Colonic mucosa (tissue), 4 donors: Measurements from ENCODE around the gene PTPRT. TPM values are rescaled to one million over a fixed set of nuclear protein-coding genes. Genes with fewer than 3 reads are reported as not detected.

Experiments used
- DNase-seq: peaks from one replicate; pipeline ENCODE4 v3.0.0-alpha.2; 2020
- H3K27ac ChIP-seq: fragments of 200-600 bp; one replicate; pipeline ENCODE4 v1.8.0; 2021
- H3K27me3 ChIP-seq: fragments of 200-600 bp; one replicate; pipeline ENCODE4 v1.8.0; 2021
- H3K36me3 ChIP-seq: fragments of 200-600 bp; one replicate; pipeline ENCODE4 v1.8.0; 2021
- H3K4me1 ChIP-seq: fragments of 200-600 bp; one replicate; pipeline ENCODE4 v1.8.0; 2021; ENCODE audit warnings: mild to moderate bottlenecking
- H3K4me3 ChIP-seq: fragments of 200-600 bp; one replicate; pipeline ENCODE4 v1.8.0; 2021
- H3K9ac ChIP-seq, 2 donors: one replicate each; pipeline ENCODE4 v1.7.0; 2013; ENCODE audit warnings: control low read depth in 2 of 2, low read depth in 2 of 2, low read length in 2 of 2
- H3K9me3 ChIP-seq: fragments of 200-600 bp; one replicate; pipeline ENCODE4 v1.8.0; 2021
- CTCF ChIP-seq: fragments of 200-600 bp; IDR thresholded peaks from one replicate; pipeline ENCODE4 v1.8.0; 2022; ENCODE audit warnings: antibody characterized with exemption, mild to moderate bottlenecking
- intact Hi-C: fragments of 100-400 bp; cut with DNase I; formaldehyde crosslinking; loops from one replicate; pipeline ENCODE4 v1.14.1; 2022
- total RNA-seq, 2 donors: library from RNA; stranded (reverse); fragmentation: NEBNext Ultra II Directional in 1 of 2; extraction: Animal tissue kit (Norgen Biotek cat#: 25700) in 1 of 2; gene quantifications; one replicate each; pipeline ENCODE4 v1.2.1, GENCODE V29; 2021
- donor health status: healthy.
- donor health status: DM: no; HTN: no; CAD: no.
- donor health status: DM: no; HTN: no; CAD: no.

PTPRT gene
- total RNA-seq, 2 donors from 2014 or later = 0.11 to 0.12 TPM

GRCh38 chr20:43058077-43058476 lies 131.6 kb downstream of the PTPRT start:
- no peak overlapping the region for H3K9ac ChIP-seq
- TF ChIP-seq CTCF = no peak
- no peaks in the 10 kb centered on the region for H3K4me1 ChIP-seq
- DNase-seq = no peak
- H3K27me3 ChIP-seq = no peaks in the 10 kb centered on the region
- no peaks in the 10 kb centered on the region for H3K9me3 ChIP-seq
- intact Hi-C loops = no loop called here
- no peak overlapping the region for H3K27ac ChIP-seq
- H3K36me3 ChIP-seq = no peaks in the 10 kb centered on the region
- no peak overlapping the region for H3K4me3 ChIP-seq

GRCh38 chr20:43057317-43057716 lies 132.4 kb downstream of the PTPRT start:
- intact Hi-C loops = no loop called here
- no peaks in the 10 kb centered on the region for H3K27me3 ChIP-seq
- no peak overlapping the region for H3K27ac ChIP-seq
- no peak for TF ChIP-seq CTCF
- DNase-seq = no peak
- no peak overlapping the region for H3K4me3 ChIP-seq
- no peak overlapping the region for H3K9ac ChIP-seq
- no peaks in the 10 kb centered on the region for H3K36me3 ChIP-seq
- no peaks in the 10 kb centered on the region for H3K9me3 ChIP-seq
- H3K4me1 ChIP-seq = no peaks in the 10 kb centered on the region

GRCh38 chr20:43055181-43055884 lies 134.4 kb downstream of the PTPRT start:
- H3K36me3 ChIP-seq = no peaks in the 10 kb centered on the region
- DNase-seq = no peak
- no peaks in the 10 kb centered on the region for H3K4me1 ChIP-seq
- intact Hi-C loops = no loop called here
- no peak overlapping the region for H3K4me3 ChIP-seq
- no peak overlapping the region for H3K27ac ChIP-seq
- H3K9me3 ChIP-seq = no peaks in the 10 kb centered on the region
- no peak for TF ChIP-seq CTCF
- H3K9ac ChIP-seq = no peak overlapping the region
- H3K27me3 ChIP-seq = no peaks in the 10 kb centered on the region

GRCh38 chr20:43052532-43052931 lies 137.2 kb downstream of the PTPRT start:
- Histone ChIP-seq H3K36me3 (no peaks in the 10 kb centered on the region), H3K27me3 (no peaks in the 10 kb centered on the region), H3K9me3 (no peaks in the 10 kb centered on the region), H3K9ac (no peak overlapping the region), H3K4me3 (no peak overlapping the region), H3K4me1 (no peaks in the 10 kb centered on the region), H3K27ac (no peak overlapping the region)
- no peak for TF ChIP-seq CTCF
- DNase-seq = no peak
- intact Hi-C loops = no loop called here

- H3K9me3 ChIP-seq = no peaks in the 10 kb centered on the region
- H3K4me3 ChIP-seq = no peak overlapping the region
- no peak overlapping the region for H3K27ac ChIP-seq
- no peaks in the 10 kb centered on the region for H3K27me3 ChIP-seq
- no peak for DNase-seq
- TF ChIP-seq CTCF = no peak
- no peaks in the 10 kb centered on the region for H3K36me3 ChIP-seq
- H3K9ac ChIP-seq = no peak overlapping the region
- no peaks in the 10 kb centered on the region for H3K4me1 ChIP-seq
- intact Hi-C loops = no loop called here
Observed at GRCh38 chr20:43046966-43047365, 142.7 kb downstream of the PTPRT start.
